Adrenal gland (tissue), 5 donors: Measurements from ENCODE around the gene DNASE1L3.

ENCODE experiments used
- POLR2A ChIP-seq, 2 donors: fragments of 450-650 bp; IDR thresholded peaks; one replicate each; pipeline ENCODE4 v1.6.1; 2017; ENCODE audit warnings: antibody characterized with exemption in 2 of 2, mild to moderate bottlenecking in 2 of 2, moderate library complexity in 1 of 2
- TF ChIP-seq, protein P1 (sequence below), 6 experiments: fragments of 450-650 bp in 4 of 6; fragments of 200-600 bp in 2 of 6; sonication (generic) in 1 of 6; IDR thresholded peaks; 1 replicate in 5 of 6; 2 replicates in 1 of 6; pipeline versions ENCODE4 v1.5.1 to v1.8.0; 2016 to 2021; ENCODE audit warnings: antibody characterized with exemption in 6 of 6, mild to moderate bottlenecking in 2 of 6, moderate library complexity in 1 of 6
- donor health status: DM: no; HTN: no; CAD: no.

DNA sequence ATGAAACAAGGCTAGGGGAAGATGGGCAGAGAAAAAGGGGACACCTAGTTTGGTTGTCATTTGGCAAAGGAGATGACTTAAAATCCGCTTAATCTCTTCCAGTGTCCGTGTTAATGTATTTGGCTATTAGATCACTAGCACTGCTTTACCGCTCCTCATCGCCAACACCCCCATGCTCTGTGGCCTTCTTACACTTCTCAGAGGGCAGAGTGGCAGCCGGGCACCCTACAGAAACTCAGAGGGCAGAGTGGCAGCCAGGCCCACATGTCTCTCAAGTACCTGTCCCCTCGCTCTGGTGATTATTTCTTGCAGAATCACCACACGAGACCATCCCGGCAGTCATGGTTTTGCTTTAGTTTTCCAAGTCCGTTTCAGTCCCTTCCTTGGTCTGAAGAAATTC, 39.6 kb downstream of the DNASE1L3 start:
- TF ChIP-seq, protein P1, sequence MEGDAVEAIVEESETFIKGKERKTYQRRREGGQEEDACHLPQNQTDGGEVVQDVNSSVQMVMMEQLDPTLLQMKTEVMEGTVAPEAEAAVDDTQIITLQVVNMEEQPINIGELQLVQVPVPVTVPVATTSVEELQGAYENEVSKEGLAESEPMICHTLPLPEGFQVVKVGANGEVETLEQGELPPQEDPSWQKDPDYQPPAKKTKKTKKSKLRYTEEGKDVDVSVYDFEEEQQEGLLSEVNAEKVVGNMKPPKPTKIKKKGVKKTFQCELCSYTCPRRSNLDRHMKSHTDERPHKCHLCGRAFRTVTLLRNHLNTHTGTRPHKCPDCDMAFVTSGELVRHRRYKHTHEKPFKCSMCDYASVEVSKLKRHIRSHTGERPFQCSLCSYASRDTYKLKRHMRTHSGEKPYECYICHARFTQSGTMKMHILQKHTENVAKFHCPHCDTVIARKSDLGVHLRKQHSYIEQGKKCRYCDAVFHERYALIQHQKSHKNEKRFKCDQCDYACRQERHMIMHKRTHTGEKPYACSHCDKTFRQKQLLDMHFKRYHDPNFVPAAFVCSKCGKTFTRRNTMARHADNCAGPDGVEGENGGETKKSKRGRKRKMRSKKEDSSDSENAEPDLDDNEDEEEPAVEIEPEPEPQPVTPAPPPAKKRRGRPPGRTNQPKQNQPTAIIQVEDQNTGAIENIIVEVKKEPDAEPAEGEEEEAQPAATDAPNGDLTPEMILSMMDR (IDR thresholded peaks at IDR 0.05) = no peak
- TF ChIP-seq POLR2A (IDR thresholded peaks at IDR 0.05) = no peak
